ENCODE results near the gene ZFYVE19. TPM values are rescaled to one million over a fixed set of nuclear protein-coding genes. Genes with fewer than 3 reads are reported as not detected.

The ZFYVE19 gene, protein sequence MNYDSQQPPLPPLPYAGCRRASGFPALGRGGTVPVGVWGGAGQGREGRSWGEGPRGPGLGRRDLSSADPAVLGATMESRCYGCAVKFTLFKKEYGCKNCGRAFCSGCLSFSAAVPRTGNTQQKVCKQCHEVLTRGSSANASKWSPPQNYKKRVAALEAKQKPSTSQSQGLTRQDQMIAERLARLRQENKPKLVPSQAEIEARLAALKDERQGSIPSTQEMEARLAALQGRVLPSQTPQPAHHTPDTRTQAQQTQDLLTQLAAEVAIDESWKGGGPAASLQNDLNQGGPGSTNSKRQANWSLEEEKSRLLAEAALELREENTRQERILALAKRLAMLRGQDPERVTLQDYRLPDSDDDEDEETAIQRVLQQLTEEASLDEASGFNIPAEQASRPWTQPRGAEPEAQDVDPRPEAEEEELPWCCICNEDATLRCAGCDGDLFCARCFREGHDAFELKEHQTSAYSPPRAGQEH
- polyA plus RNA-seq: 10 to 100 TPM; 22.5 to 45.5 TPM

DNA sequence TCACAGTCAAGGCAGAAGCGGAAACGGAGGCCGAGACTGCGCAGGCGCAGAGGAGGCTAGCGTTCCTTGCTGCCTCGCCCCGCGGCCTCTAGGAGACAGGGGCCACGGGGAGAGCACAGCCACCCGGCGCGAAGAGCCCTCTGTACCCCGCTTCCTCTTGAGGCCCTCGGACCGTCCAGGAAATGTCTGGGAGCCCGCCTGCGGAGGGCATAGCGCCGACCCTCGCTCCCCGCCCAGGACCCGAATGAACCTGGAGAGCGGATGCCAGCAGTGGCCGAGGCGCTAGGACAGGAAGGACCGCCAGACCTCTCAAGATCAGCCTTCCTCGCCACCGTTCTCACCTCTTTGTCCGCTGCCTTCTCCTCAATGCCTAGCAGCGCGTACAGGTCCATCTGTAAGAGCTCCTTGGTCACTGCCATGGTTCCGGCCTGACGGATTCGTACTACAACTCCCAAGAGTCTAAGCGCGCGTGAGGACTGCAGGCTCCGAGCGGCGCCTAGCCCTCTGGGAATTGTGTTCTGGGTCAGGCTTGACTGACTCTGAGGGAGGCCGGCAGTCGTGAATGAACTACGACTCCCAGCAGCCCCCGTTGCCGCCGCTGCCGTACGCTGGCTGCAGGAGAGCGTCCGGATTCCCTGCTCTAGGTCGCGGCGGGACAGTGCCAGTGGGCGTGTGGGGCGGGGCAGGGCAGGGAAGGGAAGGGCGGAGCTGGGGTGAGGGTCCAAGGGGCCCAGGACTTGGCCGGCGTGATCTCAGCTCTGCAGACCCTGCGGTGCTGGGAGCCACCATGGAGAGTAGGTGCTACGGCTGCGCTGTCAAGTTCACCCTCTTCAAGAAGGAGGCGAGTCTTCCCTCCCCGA lies at the start of gene ZFYVE19, which contains the start of gene DNAJC17:
TSS of gene ZFYVE19 (plus strand) at position 62 of the 860 bp plus-strand sequence. CDS start at position 563, 501 bp downstream.
TSS of gene DNAJC17 (minus strand) at position 446 of the 860 bp plus-strand sequence. CDS start at position 419, 27 bp downstream.
- H3K36me3 ChIP-seq (ENCODE audit: control insufficient read depth in 2 of 2, insufficient read depth in 2 of 2, low read length in 1 of 2): peaks cover 3 to 17% of the 10 kb centered on the region in 2 donors
- no peaks in the 10 kb centered on the region for H3K9me3 ChIP-seq (ENCODE audit: control insufficient read depth in 2 of 2, insufficient read depth in 1 of 2, low read depth in 1 of 2, low read length in 1 of 2)
- H3K4me1 ChIP-seq (ENCODE audit: control insufficient read depth in 2 of 2, insufficient read depth in 2 of 2, low read length in 1 of 2): peaks cover 2% of the 10 kb centered on the region in 2 donors
- no peaks in the 10 kb centered on the region for H3K27me3 ChIP-seq (ENCODE audit: control insufficient read depth in 1 of 2, insufficient read depth in 2 of 2, low read length in 2 of 2)
- WGBS, 2 donors: 0% methylated on average over 62 to 64 of the region's 64 CpGs
- H3K4me3 ChIP-seq (ENCODE audit: low read depth in 1 of 2, low read length in 2 of 2): peak within 1 kb of the TSS; percentile 93 to 98
- H3K27ac ChIP-seq (ENCODE audit: low read depth in 2 of 2, low read length in 1 of 2): peak within 1 kb of the TSS; percentile 96 to 97

DNA sequence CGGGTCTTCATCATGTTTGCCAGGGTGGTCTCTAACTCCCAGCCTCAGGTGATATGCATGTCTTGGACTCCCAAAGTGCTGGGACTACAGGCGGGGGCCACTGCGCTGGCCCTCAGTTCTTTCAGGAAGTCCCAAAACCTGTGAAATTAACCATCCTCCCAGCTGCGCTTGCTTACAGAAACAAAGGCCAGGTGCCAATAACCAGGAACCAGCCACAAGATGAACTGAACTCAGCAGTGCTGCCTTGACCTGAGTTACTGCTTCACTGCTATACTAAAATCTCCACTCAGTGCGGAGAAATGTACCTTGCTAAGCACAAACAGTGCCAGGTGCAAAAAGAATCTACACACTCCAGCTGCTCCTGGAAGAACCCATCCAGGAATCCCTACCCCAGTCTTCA lies 46.9 kb upstream of the ZFYVE19 start:
- Histone ChIP-seq H3K4me3 (ENCODE audit: low read depth in 1 of 2, low read length in 2 of 2) (no peak overlapping the region), H3K27me3 (ENCODE audit: control insufficient read depth in 1 of 2, insufficient read depth in 2 of 2, low read length in 2 of 2) (no peaks in the 10 kb centered on the region), H3K27ac (ENCODE audit: low read depth in 2 of 2, low read length in 1 of 2) (no peak overlapping the region), H3K9me3 (ENCODE audit: control insufficient read depth in 2 of 2, insufficient read depth in 1 of 2, low read depth in 1 of 2, low read length in 1 of 2) (no peaks in the 10 kb centered on the region), H3K36me3 (ENCODE audit: control insufficient read depth in 2 of 2, insufficient read depth in 2 of 2, low read length in 1 of 2) (no peaks in the 10 kb centered on the region), H3K4me1 (ENCODE audit: control insufficient read depth in 2 of 2, insufficient read depth in 2 of 2, low read length in 1 of 2) (peaks cover 7 to 8% of the 10 kb centered on the region in 2 donors)
- 95% methylated on average over 5 of the region's 5 CpGs for WGBS, 2 donors

DNA sequence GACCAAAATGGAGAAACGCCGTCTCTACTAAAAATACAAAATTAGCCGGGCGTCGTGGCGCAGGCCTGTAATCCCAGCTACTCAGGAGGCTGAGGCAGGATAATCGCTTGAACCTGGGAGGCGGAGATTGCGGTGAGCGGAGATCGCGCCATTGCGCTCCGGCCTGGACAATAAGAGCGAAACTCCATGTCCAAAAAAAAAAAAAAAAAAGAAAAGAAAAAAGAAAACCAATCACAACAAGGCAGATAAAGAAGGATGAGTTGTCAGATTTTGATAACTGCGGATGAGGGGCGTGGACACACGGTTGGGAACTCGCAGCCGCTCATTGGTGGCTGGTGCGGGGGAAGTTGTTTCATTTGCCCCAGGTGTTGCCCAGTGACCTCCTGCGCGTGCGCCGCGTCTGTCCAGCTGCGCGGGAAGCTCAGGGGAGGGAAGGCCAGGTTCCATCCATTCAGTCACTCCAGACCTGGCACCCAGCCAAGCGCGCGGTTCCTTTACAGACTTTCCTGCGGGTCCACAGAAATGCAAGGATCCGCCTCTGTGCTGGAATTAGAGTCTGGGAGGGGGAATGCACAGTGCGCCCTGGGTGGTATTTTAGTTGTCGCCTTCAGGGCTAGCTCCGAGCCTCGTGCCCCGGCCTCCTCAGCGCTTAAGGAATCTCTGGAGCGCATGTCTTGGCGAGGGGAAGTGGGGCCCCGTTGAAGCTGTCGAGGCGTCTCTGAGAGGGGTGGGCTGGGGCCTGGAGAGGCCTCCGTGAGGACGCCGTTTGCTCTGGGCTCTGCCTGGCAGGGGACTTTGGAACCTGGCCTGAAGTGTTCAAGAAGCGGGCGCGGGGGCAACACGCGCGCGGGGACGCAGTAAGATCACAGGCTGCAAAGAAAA lies 43.7 kb upstream of the ZFYVE19 start:
- no peaks in the 10 kb centered on the region for H3K27me3 ChIP-seq (ENCODE audit: control insufficient read depth in 1 of 2, insufficient read depth in 2 of 2, low read length in 2 of 2)
- peaks cover 11 to 33% of the 10 kb centered on the region in 2 donors for H3K4me1 ChIP-seq (ENCODE audit: control insufficient read depth in 2 of 2, insufficient read depth in 2 of 2, low read length in 1 of 2)
- H3K27ac ChIP-seq (ENCODE audit: low read depth in 2 of 2, low read length in 1 of 2): peak overlapping the region; percentile 81 to 87
- peak overlapping the region; percentile 57 to 60 for H3K4me3 ChIP-seq (ENCODE audit: low read depth in 1 of 2, low read length in 2 of 2)
- 28 to 31% methylated on average over 55 of the region's 55 CpGs for WGBS, 2 donors
- H3K9me3 ChIP-seq (ENCODE audit: control insufficient read depth in 2 of 2, insufficient read depth in 1 of 2, low read depth in 1 of 2, low read length in 1 of 2): no peaks in the 10 kb centered on the region
- H3K36me3 ChIP-seq (ENCODE audit: control insufficient read depth in 2 of 2, insufficient read depth in 2 of 2, low read length in 1 of 2): peaks cover 0 to 9% of the 10 kb centered on the region in 2 donors

DNA sequence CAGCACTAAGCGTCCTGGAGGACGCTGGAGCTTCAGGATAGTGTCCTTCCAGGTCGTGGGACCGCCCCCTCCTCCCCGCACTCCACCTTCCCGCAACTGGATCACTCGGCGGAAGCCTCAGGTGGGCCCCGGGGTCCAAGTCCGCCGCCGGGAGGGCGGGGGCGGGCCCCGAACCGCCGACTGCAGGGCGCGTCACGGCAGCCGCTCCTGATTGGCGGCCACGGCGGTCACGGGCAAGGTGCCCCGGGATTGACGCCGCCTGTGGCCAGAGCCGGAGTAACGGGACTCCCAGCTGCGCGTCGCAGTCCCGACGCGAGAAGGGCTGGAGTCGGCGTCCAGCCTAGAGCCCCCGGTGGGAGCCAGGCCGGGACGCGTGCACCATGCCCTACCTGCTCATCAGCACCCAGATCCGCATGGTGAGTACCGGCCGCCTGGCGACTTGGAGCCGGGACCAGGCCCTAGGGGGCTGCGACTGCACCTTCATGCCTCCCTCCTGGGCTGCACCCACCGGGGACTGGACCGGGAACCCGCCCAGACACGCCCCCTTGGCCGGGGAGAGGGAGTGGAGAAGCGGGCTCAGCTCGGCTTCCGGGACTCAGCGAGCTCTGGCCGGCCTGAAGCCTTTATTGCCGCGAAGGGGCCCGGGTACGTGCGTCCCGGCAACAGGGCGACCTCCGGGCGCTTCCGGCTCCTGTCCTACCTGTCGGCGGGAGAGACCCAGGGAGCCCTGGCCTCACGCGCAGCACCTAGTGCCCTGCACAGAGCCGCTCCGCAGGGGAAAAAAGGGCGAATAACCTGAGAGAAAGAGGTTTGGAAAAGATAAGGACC lies 42.9 kb upstream of the ZFYVE19 start, which contains the start of gene GCHFR:
TSS of gene GCHFR (plus strand) at position 268 of the 828 bp plus-strand sequence. CDS start at position 381, 113 bp downstream.
- no peaks in the 10 kb centered on the region for H3K27me3 ChIP-seq (ENCODE audit: control insufficient read depth in 1 of 2, insufficient read depth in 2 of 2, low read length in 2 of 2)
- H3K27ac ChIP-seq (ENCODE audit: low read depth in 2 of 2, low read length in 1 of 2): peak within 1 kb of the TSS; percentile 81 to 87
- H3K36me3 ChIP-seq (ENCODE audit: control insufficient read depth in 2 of 2, insufficient read depth in 2 of 2, low read length in 1 of 2): peaks cover 0 to 11% of the 10 kb centered on the region in 2 donors
- H3K4me3 ChIP-seq (ENCODE audit: low read depth in 1 of 2, low read length in 2 of 2): peak within 1 kb of the TSS; percentile 57 to 60
- 0 to 1% methylated on average over 56 to 75 of the region's 75 CpGs for WGBS, 2 donors
- H3K4me1 ChIP-seq (ENCODE audit: control insufficient read depth in 2 of 2, insufficient read depth in 2 of 2, low read length in 1 of 2): peaks cover 11 to 41% of the 10 kb centered on the region in 2 donors
- H3K9me3 ChIP-seq (ENCODE audit: control insufficient read depth in 2 of 2, insufficient read depth in 1 of 2, low read depth in 1 of 2, low read length in 1 of 2): no peaks in the 10 kb centered on the region

DNA sequence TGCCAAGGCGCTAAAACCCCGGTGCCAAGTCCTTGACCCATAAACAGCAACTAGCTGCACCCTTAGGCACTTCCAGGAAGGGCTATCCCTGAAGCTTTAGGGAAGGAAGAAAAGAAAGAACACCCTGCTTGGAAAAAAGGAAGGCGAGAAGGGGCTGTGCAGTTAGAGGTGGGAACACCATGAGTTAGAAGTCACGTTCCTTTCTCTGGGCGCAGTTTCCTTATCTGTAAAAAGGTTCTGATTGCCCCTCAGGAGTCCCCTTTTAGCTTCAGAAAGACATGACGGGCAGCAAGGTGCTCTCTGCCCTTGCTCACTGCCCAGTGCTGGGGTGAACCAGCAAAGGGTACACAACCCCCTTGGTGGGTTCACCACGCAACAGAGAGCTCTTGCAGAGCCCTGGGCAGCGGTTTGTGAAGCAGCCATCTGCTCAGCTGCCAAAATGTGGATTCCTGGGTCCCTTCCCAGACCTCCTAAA lies 42.2 kb upstream of the ZFYVE19 start:
- H3K4me1 ChIP-seq (ENCODE audit: control insufficient read depth in 2 of 2, insufficient read depth in 2 of 2, low read length in 1 of 2): peaks cover 11 to 45% of the 10 kb centered on the region in 2 donors
- WGBS, 2 donors: 33 to 37% methylated on average over 8 of the region's 8 CpGs
- H3K4me3 ChIP-seq (ENCODE audit: low read depth in 1 of 2, low read length in 2 of 2): peak overlapping the region; percentile 57 to 60
- no peaks in the 10 kb centered on the region for H3K27me3 ChIP-seq (ENCODE audit: control insufficient read depth in 1 of 2, insufficient read depth in 2 of 2, low read length in 2 of 2)
- no peaks in the 10 kb centered on the region for H3K9me3 ChIP-seq (ENCODE audit: control insufficient read depth in 2 of 2, insufficient read depth in 1 of 2, low read depth in 1 of 2, low read length in 1 of 2)
- H3K27ac ChIP-seq (ENCODE audit: low read depth in 2 of 2, low read length in 1 of 2): peak overlapping the region; percentile 81 to 87
- H3K36me3 ChIP-seq (ENCODE audit: control insufficient read depth in 2 of 2, insufficient read depth in 2 of 2, low read length in 1 of 2): peaks cover 0 to 11% of the 10 kb centered on the region in 2 donors

DNA sequence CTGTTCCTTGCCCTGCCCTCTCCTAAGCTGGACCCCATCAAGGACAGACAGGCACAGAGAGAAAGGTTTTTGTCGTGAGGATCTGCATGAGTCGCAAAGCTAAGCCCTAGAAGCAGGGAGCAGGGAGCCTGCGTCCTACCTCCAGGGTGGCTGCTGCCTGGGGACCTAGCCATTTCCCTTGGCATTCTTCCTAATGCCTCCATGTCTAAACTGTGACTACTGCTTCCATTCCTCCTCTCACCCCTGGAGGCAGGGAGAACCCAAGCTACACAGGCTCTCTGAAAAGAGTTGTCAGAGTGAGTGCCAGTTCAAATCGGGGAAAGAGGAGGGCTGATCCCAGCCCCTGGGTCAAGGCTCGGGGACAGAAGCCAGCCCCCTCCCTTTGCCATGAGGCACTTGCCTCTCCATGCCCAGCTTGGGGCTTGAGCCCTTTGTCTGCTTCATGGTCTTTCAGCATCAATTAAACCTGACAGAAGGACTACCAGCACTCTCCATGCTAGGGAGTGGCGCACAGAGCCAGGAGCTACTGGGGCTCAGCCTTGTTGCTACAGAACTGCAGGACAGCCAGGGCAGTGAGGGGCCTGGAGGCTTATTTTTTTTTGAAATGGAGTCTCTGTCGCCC lies 40.6 kb upstream of the ZFYVE19 start:
- Histone ChIP-seq H3K4me1 (ENCODE audit: control insufficient read depth in 2 of 2, insufficient read depth in 2 of 2, low read length in 1 of 2) (peaks cover 14 to 59% of the 10 kb centered on the region in 2 donors), H3K27ac (ENCODE audit: low read depth in 2 of 2, low read length in 1 of 2) (peak overlapping the region; percentile 87 to 90), H3K4me3 (ENCODE audit: low read depth in 1 of 2, low read length in 2 of 2) (peak overlapping the region; percentile 25 to 44), H3K27me3 (ENCODE audit: control insufficient read depth in 1 of 2, insufficient read depth in 2 of 2, low read length in 2 of 2) (no peaks in the 10 kb centered on the region), H3K9me3 (ENCODE audit: control insufficient read depth in 2 of 2, insufficient read depth in 1 of 2, low read depth in 1 of 2, low read length in 1 of 2) (no peaks in the 10 kb centered on the region), H3K36me3 (ENCODE audit: control insufficient read depth in 2 of 2, insufficient read depth in 2 of 2, low read length in 1 of 2) (peaks cover 0 to 19% of the 10 kb centered on the region in 2 donors)
- 54 to 68% methylated on average over 7 of the region's 7 CpGs for WGBS, 2 donors

DNA sequence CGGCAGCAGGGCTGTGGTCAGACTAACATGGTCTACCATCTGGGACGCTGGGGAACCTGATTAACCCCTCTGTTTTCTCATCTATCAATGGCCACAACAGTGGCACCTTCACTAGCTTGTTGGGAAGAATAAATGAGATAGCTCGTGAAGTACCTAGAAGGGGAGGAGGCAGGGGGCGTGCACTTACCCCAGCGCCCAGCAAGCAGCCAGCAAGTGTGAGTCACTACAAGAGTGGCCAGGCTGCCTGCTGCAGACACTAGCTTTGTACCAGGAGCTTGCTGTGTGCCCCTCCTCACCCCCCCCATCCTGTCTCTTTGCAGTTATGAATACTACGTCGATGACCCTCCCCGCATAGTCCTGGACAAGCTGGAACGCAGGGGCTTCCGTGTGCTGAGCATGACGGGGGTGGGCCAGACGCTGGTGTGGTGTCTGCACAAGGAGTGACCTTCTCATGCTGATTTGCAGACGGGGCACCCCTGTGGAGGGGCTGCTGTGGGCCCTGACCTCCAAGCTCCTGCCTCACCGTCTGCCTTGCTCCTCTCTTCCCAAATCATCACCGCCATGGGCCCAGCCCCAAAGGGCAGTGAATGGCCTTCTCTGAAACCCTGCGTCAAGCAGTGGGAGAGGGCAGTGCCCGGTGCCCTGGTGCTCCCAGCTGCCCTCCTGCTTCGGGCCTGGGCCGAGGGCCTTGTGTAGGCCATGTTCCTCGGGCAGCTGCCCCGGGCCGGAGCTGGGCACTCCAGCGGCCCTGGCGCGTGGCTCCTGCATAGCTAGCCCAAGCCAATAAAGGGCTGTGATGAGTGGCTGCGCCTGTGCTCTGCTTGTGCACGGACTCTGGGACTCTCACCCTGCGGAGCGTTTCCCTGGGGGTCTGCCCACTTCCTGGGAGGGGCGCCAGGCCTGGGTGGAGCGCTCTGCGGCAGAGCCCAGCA lies 39.7 kb upstream of the ZFYVE19 start:
- Histone ChIP-seq H3K4me1 (ENCODE audit: control insufficient read depth in 2 of 2, insufficient read depth in 2 of 2, low read length in 1 of 2) (peaks cover 14 to 60% of the 10 kb centered on the region in 2 donors), H3K36me3 (ENCODE audit: control insufficient read depth in 2 of 2, insufficient read depth in 2 of 2, low read length in 1 of 2) (peaks cover 4 to 22% of the 10 kb centered on the region in 2 donors), H3K9me3 (ENCODE audit: control insufficient read depth in 2 of 2, insufficient read depth in 1 of 2, low read depth in 1 of 2, low read length in 1 of 2) (no peaks in the 10 kb centered on the region), H3K27me3 (ENCODE audit: control insufficient read depth in 1 of 2, insufficient read depth in 2 of 2, low read length in 2 of 2) (no peaks in the 10 kb centered on the region), H3K4me3 (ENCODE audit: low read depth in 1 of 2, low read length in 2 of 2) (peak overlapping the region; percentile 25 to 44), H3K27ac (ENCODE audit: low read depth in 2 of 2, low read length in 1 of 2) (peak overlapping the region; percentile 90 to 98)
- WGBS, 2 donors: 72 to 78% methylated on average over 32 of the region's 32 CpGs
